ENCODE results near the gene SCAMP3. TPM values are rescaled to one million over a fixed set of nuclear protein-coding genes. Genes with fewer than 3 reads are reported as not detected.

Gene SCAMP3
- polyA plus RNA-seq, 1 experiment, result 104 TPM

DNA sequence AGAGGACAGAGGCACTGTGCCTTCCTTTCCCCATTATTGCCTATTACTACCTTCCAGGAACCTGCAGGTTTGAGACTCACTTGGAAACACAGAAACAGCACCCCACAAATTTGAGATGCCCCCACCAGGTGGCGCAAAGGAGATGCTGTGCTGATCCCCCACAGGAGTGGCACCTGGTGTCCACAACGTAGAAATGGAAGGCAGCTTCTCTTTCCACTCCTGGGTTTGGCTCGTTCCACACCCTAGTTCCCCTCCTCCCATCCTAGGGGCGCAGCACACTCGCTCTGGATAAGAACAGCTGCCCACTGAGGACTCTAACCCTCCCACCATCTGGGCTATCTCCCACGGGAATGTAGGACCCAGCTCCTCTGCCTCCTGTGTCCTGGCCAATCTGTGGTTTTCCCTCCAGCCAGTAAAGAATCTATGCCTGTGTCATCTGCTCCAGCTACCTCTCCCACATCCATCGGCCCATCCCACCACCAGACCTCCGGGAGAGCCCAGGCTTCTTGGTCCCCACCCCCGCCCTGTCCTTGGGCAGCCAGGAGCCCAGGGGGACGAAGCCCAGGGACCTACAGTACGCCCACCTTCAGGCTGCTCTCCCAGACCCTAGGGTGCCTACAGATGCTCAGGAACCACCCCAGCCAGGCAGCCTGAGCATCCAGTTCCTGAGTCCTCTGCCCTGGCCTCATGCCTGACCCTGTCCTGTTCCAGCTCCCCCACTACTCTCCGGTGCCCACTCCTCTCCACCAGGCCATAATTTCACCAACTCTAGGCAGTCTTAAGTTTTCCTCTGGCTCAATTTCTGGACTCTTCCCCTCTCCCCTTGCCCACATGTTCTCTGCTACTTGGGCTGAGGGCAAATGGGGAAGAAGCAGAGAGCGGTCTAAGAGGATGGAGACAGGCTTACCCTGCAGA lies 55.0 kb downstream of the SCAMP3 start:
- TF ChIP-seq, protein P1, sequence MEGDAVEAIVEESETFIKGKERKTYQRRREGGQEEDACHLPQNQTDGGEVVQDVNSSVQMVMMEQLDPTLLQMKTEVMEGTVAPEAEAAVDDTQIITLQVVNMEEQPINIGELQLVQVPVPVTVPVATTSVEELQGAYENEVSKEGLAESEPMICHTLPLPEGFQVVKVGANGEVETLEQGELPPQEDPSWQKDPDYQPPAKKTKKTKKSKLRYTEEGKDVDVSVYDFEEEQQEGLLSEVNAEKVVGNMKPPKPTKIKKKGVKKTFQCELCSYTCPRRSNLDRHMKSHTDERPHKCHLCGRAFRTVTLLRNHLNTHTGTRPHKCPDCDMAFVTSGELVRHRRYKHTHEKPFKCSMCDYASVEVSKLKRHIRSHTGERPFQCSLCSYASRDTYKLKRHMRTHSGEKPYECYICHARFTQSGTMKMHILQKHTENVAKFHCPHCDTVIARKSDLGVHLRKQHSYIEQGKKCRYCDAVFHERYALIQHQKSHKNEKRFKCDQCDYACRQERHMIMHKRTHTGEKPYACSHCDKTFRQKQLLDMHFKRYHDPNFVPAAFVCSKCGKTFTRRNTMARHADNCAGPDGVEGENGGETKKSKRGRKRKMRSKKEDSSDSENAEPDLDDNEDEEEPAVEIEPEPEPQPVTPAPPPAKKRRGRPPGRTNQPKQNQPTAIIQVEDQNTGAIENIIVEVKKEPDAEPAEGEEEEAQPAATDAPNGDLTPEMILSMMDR (IDR thresholded peaks at IDR 0.05; ENCODE audit: low read depth, low read length), result peak; percentile 93
- DNase-seq (ENCODE audit: low read depth, low spot score), result peak; percentile 55
- Histone ChIP-seq H3K27ac (ENCODE audit: low read depth, low read length) (peak overlapping the region; percentile 97), H3K4me3 (ENCODE audit: low read depth, low read length) (peak overlapping the region; percentile 96), H3K27me3 (ENCODE audit: control insufficient read depth, insufficient read depth, low read length) (no peaks in the 10 kb centered on the region), H3K9me3 (ENCODE audit: control insufficient read depth, insufficient read depth, low read length) (no peaks in the 10 kb centered on the region)
- CTCF ChIA-PET, result interaction anchor here (0.5 to 5.4 kb wide), 22 partner anchors 9 to 295 kb away, joined by 3 to 55 read pairs (median 4); partner anchors contain the start of genes CLK2, KRTCAP2 and TRIM46
- POLR2A ChIA-PET, result interaction anchor here (1.0 to 2.7 kb wide), 8 partner anchors 13 to 37 kb away, joined by 4 to 19 read pairs (median 8); partner anchors contain the start of gene KRTCAP2

Other genes starting within 250 kb of the SCAMP3 start
- 0.07 and 0.19 TPM in 2 replicates for gene DCST2, start 228.6 kb downstream of the SCAMP3 start, polyA plus RNA-seq (2011; rRNA removed)
- not detected in 2 replicates for gene DCST1, start 228.5 kb downstream of the SCAMP3 start, polyA plus RNA-seq (2011; rRNA removed)
- gene ADAM15, start 211.0 kb downstream of the SCAMP3 start, polyA plus RNA-seq (2011; rRNA removed), result 25.9 and 37.5 TPM in 2 replicates
- 10.1 and 12.9 TPM in 2 replicates for gene EFNA4, start 198.6 kb downstream of the SCAMP3 start, polyA plus RNA-seq (2011; rRNA removed)
- 0.51 and 0.56 TPM in 2 replicates for gene EFNA3, start 183.5 kb downstream of the SCAMP3 start, polyA plus RNA-seq (2011; rRNA removed)
- 1.1 and 1.4 TPM in 2 replicates for gene EFNA1, start 134.5 kb downstream of the SCAMP3 start, polyA plus RNA-seq (2011; rRNA removed)
- 29.5 and 31.4 TPM in 2 replicates for gene SLC50A1, start 126.5 kb downstream of the SCAMP3 start, polyA plus RNA-seq (2011; rRNA removed)
- 16.8 and 35.6 TPM in 2 replicates for gene DPM3, start 121.8 kb downstream of the SCAMP3 start, polyA plus RNA-seq (2011; rRNA removed)
- gene KRTCAP2, start 89.1 kb downstream of the SCAMP3 start, polyA plus RNA-seq (2011; rRNA removed), result 102 and 131 TPM in 2 replicates
- gene TRIM46, start 88.5 kb downstream of the SCAMP3 start, polyA plus RNA-seq (2011; rRNA removed), result 2.9 and 3.8 TPM in 2 replicates
- gene THBS3, start 54.5 kb downstream of the SCAMP3 start, polyA plus RNA-seq (2011; rRNA removed), result 32.5 and 34.6 TPM in 2 replicates
- 44.6 and 62.3 TPM in 2 replicates for gene MTX1, start 53.7 kb downstream of the SCAMP3 start, polyA plus RNA-seq (2011; rRNA removed)
- 10.2 and 12.3 TPM in 2 replicates for gene ENTREP3, start 6.9 kb downstream of the SCAMP3 start, polyA plus RNA-seq (2011; rRNA removed)
- gene CLK2, start 11.1 kb upstream of the SCAMP3 start, polyA plus RNA-seq (2011; rRNA removed), result 40.5 and 42.6 TPM in 2 replicates
- gene HCN3, start 15.1 kb upstream of the SCAMP3 start, polyA plus RNA-seq (2011; rRNA removed), result 1.5 and 1.7 TPM in 2 replicates
- not detected in 2 replicates for gene PKLR, start 39.1 kb upstream of the SCAMP3 start, polyA plus RNA-seq (2011; rRNA removed)
- gene FDPS, start 46.5 kb upstream of the SCAMP3 start, polyA plus RNA-seq (2011; rRNA removed), result 140 and 146 TPM in 2 replicates
- gene RUSC1, start 58.5 kb upstream of the SCAMP3 start, polyA plus RNA-seq (2011; rRNA removed), result 20.9 and 22.4 TPM in 2 replicates